HG03108 (cell line): ENCODE measurements around the gene DDX53.

ENCODE experiments used
- ATAC-seq: cut with Tn5 transposase; IDR thresholded peaks from one replicate; pipeline ENCODE4 v1.9.1; 2021; ENCODE audit warnings: moderate library complexity; ENCODE audit not compliant: unreplicated experiment

The DDX53 gene

GRCh38 chrX:22999696-23000223 is at the start of gene DDX53:
TSS of gene DDX53 (plus strand) at chrX:22999960. CDS start at chrX:23000058, 98 bp downstream.
- no peak for ATAC-seq

- no peak for ATAC-seq
Measured at GRCh38 chrX:22950269-22951266, 49.2 kb upstream of the DDX53 start.

DNA sequence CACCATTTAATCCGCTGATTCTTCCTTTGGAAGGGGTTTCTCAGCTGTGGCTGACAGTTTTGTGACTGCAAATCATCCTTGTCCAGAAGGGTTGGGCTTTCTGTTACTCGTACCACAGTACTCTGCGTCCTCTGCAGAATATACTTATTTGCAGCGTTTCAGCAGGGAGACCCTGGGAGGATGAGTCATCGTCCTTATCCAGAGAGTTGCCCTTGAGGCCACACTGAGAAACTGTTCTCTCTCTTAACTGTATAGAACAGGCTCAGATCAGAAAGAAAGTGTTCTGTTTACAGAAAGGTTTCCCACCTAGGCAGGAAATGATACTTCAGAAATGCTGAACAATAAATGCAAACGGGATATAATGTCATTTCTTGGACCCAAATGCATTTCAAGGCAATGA is 47.8 kb upstream of the DDX53 start:
- no peak for ATAC-seq

DNA sequence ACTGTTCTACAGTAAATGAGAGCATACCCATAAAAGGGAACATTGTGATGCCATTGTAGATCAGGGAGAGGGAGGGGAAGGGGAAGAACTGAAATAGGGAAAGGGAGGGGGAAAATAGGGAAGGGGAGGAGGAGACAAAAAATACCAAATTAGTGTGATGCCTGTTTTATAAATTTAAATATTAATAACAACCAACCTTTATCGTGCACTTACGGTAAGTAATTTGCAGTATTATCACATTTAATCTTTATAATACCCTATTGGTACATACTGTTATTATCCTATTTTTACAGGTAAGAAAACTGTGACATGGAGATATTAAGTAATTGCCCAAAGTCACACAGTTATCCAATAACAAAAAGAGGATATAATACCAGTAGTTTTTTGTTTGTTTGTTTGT is 41.5 kb upstream of the DDX53 start:
- no peak for ATAC-seq

GRCh38 chrX:22959204-22959920 is 40.4 kb upstream of the DDX53 start:
- ATAC-seq = no peak

DNA sequence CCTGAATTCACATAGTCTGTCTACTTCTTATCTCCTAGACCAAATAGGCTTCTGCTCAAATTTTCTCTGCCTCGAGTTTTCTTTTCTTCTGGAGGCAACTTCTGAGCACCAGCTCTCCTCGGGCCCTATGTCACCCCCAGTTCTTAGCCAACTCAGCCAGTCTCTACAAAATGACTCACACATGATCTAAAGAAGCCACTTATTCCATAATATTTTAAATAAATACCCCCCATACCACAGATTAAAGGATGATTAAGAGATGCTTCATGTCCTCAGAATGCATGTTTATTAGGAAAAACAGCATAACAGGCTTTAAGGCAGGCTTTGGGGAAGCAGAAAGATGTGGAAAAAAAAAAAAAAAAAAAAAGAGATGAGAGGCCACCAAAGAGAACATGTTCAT is 36.6 kb upstream of the DDX53 start:
- no peak for ATAC-seq

DNA sequence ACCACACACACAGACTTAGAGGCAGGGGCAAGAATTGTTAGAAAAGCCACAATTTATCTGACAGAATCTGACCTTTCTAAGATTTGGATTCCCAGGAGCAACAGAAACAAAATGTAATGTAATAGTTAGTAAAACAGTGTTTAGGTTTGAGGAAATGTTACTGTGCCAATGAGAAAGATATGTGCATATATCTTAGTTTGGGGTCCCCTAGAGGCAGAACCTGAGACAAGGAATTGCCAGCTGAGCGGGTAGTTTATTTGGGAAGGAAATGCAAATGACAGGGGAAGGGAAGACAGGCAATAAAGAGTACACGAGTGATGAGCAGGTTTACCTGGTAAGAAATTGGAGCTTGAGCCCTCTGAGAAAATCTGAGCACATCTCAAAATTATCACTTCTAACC is 31.3 kb upstream of the DDX53 start:
- no peak for ATAC-seq

GRCh38 chrX:22969411-22969810 is 30.3 kb upstream of the DDX53 start:
- ATAC-seq = no peak

DNA sequence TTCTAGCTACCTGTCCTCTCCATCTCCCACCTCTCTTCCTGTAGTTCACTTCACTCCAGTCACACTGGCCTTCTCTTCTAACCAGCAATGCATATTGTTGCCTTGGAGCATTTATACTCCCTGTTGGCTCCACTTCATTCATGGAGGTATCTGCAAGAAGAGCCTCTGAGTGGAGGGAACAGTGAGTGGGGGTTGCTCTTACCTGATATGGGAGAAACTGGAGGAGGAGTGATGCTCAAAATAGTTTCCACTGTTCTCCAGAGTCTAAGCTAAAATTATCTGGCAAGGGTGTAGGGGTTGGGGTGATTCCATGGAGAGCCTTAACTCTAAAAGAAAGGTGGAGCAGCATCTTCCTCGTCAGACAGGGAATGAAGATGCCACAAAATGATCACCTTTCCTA is 28.9 kb upstream of the DDX53 start:
- no peak for ATAC-seq

DNA sequence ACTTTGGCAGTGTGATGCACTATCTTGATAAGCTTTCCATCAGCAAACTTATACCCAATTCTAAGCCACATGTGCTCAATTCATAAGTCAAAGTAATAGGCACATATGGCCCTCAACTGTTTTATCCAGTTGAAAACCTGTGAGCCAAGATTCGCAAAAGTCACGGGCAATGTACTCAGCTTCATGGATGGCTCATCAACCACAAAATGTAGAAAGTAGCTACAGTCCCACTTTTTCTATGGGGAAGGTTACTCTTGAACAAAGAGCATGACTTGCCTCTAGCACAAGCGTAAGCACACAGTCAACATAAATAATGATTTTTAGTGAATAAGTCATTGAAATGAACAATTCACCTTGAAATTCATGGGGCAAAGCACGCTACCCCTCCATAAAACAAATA is 25.1 kb upstream of the DDX53 start:
- ATAC-seq = no peak

GRCh38 chrX:22975786-22976185 is 24.0 kb upstream of the DDX53 start:
- no peak for ATAC-seq

DNA sequence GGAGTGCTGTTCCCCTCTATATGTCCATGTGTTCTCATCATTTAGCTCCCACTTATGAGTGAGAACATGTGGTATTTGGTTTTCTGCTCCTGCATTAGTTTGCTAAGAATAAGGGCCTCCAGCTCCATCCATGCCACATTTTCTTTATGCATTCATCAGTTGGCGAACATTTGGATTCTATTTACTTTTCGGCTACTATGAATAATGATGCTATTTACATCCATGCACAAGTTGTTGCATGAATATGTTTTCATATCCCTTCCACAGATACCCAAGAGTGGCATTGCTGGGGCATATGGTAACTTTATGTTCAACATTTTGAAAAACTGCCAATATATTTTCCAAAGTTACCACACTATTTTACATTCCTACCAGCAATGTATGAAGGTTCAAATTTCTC is 13.8 kb upstream of the DDX53 start:
- no peak for ATAC-seq

- no peak for ATAC-seq
Measured at GRCh38 chrX:22987452-22987851, 12.3 kb upstream of the DDX53 start.

DNA sequence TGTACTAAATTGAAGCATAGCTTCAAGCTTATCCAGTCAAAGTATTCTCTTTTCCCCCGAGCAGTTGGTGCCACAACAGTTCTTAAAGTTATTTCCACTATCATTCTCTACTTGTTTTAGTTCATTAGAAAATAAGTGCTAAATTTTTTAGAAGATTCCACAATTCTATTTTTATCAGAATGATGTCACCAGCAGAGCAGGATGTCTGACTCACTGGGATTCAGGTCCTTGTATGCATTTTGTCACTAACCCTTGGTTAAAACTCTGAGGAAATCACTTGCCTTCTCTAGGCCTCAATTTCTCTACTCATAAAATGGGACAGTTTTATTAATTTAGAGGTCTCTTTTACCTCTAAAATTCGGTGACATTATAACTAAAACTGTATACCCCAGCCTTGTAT is 3.4 kb downstream of the DDX53 start:
- ATAC-seq = no peak

DNA sequence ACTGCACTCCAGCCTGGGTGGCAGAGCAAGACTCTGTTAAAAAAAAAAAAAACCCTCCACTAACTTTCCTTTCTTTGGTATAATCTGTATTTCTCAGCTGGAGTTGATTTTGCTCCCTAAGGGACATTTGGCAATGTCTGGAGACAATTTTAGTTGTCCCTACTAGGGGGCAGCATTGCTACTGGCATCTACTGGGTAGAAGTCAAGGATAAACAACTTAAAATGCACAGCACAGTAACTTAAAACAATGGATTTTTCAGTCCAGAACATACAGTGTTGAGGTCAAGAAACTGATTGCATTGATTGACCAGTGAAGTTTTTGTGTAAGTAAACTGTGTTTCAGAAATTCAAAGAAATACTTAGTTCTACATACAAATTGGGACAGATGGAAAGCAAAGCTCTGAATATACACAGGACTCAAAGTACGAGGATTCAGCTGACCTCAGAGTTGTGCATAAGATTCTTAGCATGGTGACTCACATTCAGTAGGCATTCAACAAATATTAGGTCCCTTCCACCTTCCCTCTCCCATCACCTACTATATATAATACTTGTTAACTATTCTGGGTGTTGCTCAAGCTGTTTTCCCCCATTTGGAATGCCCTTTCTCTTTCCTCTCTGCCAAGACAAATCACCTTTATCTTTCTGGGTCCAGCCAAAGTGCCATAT is 8.8 kb downstream of the DDX53 start:
- ATAC-seq = no peak

GRCh38 chrX:23012162-23012561 is 12.4 kb downstream of the DDX53 start:
- no peak for ATAC-seq

DNA sequence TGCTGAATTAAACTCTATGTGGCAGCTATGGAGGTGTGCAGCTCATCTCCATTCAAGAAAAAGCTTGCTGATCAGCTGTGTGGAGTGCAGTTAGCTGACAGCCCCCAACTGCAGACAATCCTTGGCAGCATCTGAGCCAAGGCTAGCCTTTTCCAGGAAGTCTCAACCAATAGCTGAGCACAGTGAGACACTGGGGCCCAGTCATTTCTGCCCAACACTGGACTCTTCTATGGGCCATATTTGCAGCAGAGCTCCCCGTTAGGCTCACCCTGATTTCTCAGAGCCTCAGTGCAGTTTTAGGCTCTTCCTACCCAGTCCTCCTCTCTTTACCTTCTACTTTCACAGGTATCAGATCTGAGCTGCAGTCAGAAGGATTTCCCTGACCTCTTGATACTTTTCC is 12.9 kb downstream of the DDX53 start:
- ATAC-seq = no peak

DNA sequence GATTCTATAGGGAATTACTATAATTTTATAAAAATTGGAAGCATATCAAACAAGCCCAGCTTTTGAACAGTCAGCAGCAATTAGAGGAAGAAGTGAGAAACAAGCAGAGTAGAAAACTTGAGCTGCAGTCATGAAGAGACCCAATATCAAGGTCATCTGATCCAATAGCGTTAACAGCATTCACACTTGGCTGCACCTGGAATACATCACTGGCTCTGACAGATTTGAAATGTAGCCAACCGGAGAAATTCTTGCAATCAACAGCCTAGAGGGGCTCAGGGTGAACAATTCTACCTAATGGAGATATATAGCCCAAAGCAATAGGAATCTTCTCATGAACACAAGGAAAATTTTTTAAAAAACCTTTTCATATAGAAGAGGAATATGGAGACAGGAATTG is 13.6 kb downstream of the DDX53 start:
- no peak for ATAC-seq

DNA sequence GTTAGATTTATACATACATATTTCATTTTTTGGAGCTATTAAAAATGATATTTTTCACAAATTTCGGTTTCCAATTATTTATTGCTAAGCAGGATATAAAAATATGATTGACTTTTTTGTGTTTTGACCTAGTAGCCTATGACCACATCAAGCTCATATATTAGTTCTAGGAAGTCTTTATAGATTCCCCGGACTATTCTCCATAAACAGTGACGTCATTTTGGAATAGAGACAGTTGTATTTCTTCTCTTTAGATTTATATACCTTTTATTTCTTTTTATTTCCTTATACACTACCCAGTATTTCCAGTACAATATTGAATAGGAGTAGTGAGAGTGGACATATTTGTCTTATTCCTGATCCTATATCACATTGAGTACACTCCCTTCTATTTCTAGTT is 31.8 kb downstream of the DDX53 start:
- ATAC-seq = no peak

- no peak for ATAC-seq
Measured at GRCh38 chrX:23035493-23035892, 35.7 kb downstream of the DDX53 start.

- ATAC-seq = no peak
Measured at GRCh38 chrX:23046443-23046842, 46.7 kb downstream of the DDX53 start.
